Measurements from ENCODE around the gene DECR2. TPM values are rescaled to one million over a fixed set of nuclear protein-coding genes. Genes with fewer than 3 reads are reported as not detected.
A peak's percentile ranks its signal among the peaks of the same experiment; 100 is the strongest.
"Not testable (repeated sequence)": the region's sequence is repeated elsewhere in the genome, so short reads cannot be mapped to it uniquely, and the experiment has no call there.

The DECR2 gene
- polyA plus RNA-seq, 3 donors = 15.7 to 28.3 (median 21.6) TPM

GRCh38 chr16:366476-366875 lies 35.2 kb upstream of the DECR2 start:
- no peak for DNase-seq (ENCODE audit: low read depth in 3 of 3, low spot score in 2 of 3)

- DNase-seq (ENCODE audit: low read depth in 3 of 3, low spot score in 2 of 3) = no peak
These were observed 34.3 kb upstream of the DECR2 start for GRCh38 chr16:367333-367903.

- no peak for DNase-seq (ENCODE audit: low read depth in 3 of 3, low spot score in 2 of 3)
These were observed 33.1 kb upstream of the DECR2 start for GRCh38 chr16:368388-369158.

GRCh38 chr16:369275-369865 lies 32.3 kb upstream of the DECR2 start:
- DNase-seq (ENCODE audit: low read depth in 3 of 3, low spot score in 2 of 3) = no peak

- no peak for DNase-seq (ENCODE audit: low read depth in 3 of 3, low spot score in 2 of 3)
These were observed 31.7 kb upstream of the DECR2 start for GRCh38 chr16:369866-370436.

GRCh38 chr16:370443-370842 lies 31.2 kb upstream of the DECR2 start, which contains the start of gene MRPL28:
Gene MRPL28 (minus strand): TSS chr16:370538. CDS start chr16:370218, 320 bp downstream.
- peak; percentile 80 to 87 (median 84) for DNase-seq (ENCODE audit: low read depth in 3 of 3, low spot score in 2 of 3)

GRCh38 chr16:370979-371514 lies 30.6 kb upstream of the DECR2 start:
- no peak for DNase-seq (ENCODE audit: low read depth in 3 of 3, low spot score in 2 of 3)

- DNase-seq (ENCODE audit: low read depth in 3 of 3, low spot score in 2 of 3) = no peak
These were observed 30.0 kb upstream of the DECR2 start for GRCh38 chr16:371515-372301.

GRCh38 chr16:372302-372983 lies 29.2 kb upstream of the DECR2 start:
- no peak for DNase-seq (ENCODE audit: low read depth in 3 of 3, low spot score in 2 of 3)

GRCh38 chr16:373020-373598 lies 28.6 kb upstream of the DECR2 start:
- DNase-seq (ENCODE audit: low read depth in 3 of 3, low spot score in 2 of 3) = no peak

GRCh38 chr16:373848-374615 lies 27.7 kb upstream of the DECR2 start:
- no peak for DNase-seq (ENCODE audit: low read depth in 3 of 3, low spot score in 2 of 3)

GRCh38 chr16:374616-374926 lies 27.1 kb upstream of the DECR2 start:
- DNase-seq (ENCODE audit: low read depth in 3 of 3, low spot score in 2 of 3) = no peak

- no peak for DNase-seq (ENCODE audit: low read depth in 3 of 3, low spot score in 2 of 3)
These were observed 26.5 kb upstream of the DECR2 start for GRCh38 chr16:375212-375611.

GRCh38 chr16:375927-376816 lies 25.5 kb upstream of the DECR2 start:
- no peak for DNase-seq (ENCODE audit: low read depth in 3 of 3, low spot score in 2 of 3)

GRCh38 chr16:376817-377418 lies 24.8 kb upstream of the DECR2 start:
- DNase-seq (ENCODE audit: low read depth in 3 of 3, low spot score in 2 of 3) = no peak

- DNase-seq (ENCODE audit: low read depth in 3 of 3, low spot score in 2 of 3) = no peak
These were observed 24.2 kb upstream of the DECR2 start for GRCh38 chr16:377419-377951.

GRCh38 chr16:378113-378820 lies 23.4 kb upstream of the DECR2 start:
- DNase-seq (ENCODE audit: low read depth in 3 of 3, low spot score in 2 of 3) = not testable (repeated sequence)

All from right renal cortex interstitium (tissue), 3 donors.